ENCODE data around the gene MTFR1L. TPM values are rescaled to one million over a fixed set of nuclear protein-coding genes. Genes with fewer than 3 reads are reported as not detected.
A peak's percentile ranks its signal among the peaks of the same experiment; 100 is the strongest.

Gene MTFR1L
- total RNA-seq, 2 experiments from 2014 or later: 27.7 to 30.8 TPM

- Mint-ChIP-seq H3K36me3 (ENCODE audit: low read depth) (no peaks in the 10 kb centered on the region), H3K27me3 (no peaks in the 10 kb centered on the region), H3K9me3 (ENCODE audit: low read depth) (no peaks in the 10 kb centered on the region), H3K4me3 (no peak overlapping the region), H3K4me1 (peaks cover 35% of the 10 kb centered on the region), H3K27ac (no peak overlapping the region)
- intact Hi-C loops (cut with DNase I, micrococcal nuclease): no loop called here
- POLR2A ChIA-PET: interaction anchor here (0.7 kb wide), 1 partner anchor 64 kb away, joined by 4 read pairs; no protein-coding TSS in a partner anchor
- ATAC-seq (no peak), DNase-seq (no peak)
- CTCF ChIA-PET: interaction anchor here (0.6 to 1.3 kb wide), 2 partner anchors 10 to 18 kb away, joined by 4 to 6 read pairs; no protein-coding TSS in a partner anchor
Observed at GRCh38 chr1:25779894-25780293, 39.9 kb upstream of the MTFR1L start.

- ChIA-PET CTCF (interaction anchor here (1.3 kb wide), 1 partner anchor 18 kb away, joined by 6 read pairs; no protein-coding TSS in a partner anchor), POLR2A (interaction anchor here (0.7 kb wide), 1 partner anchor 64 kb away, joined by 4 read pairs; no protein-coding TSS in a partner anchor)
- H3K36me3 Mint-ChIP-seq (ENCODE audit: low read depth): no peaks in the 10 kb centered on the region
- no peak for DNase-seq
- intact Hi-C loops (cut with DNase I, micrococcal nuclease): no loop called here
- H3K9me3 Mint-ChIP-seq (ENCODE audit: low read depth): no peaks in the 10 kb centered on the region
- no peak overlapping the region for H3K4me3 Mint-ChIP-seq
- no peaks in the 10 kb centered on the region for H3K27me3 Mint-ChIP-seq
- no peak for ATAC-seq
- H3K27ac Mint-ChIP-seq: no peak overlapping the region
- peaks cover 29% of the 10 kb centered on the region for H3K4me1 Mint-ChIP-seq
Observed at GRCh38 chr1:25780318-25781129, 39.2 kb upstream of the MTFR1L start.

GRCh38 chr1:25781130-25781433 lies 38.7 kb upstream of the MTFR1L start:
- H3K36me3 Mint-ChIP-seq (ENCODE audit: low read depth): no peaks in the 10 kb centered on the region
- H3K27me3 Mint-ChIP-seq: no peaks in the 10 kb centered on the region
- DNase-seq (no peak), ATAC-seq (no peak)
- POLR2A ChIA-PET: no interaction called here
- H3K4me1 Mint-ChIP-seq: peaks cover 26% of the 10 kb centered on the region
- intact Hi-C loops (cut with DNase I, micrococcal nuclease): no loop called here
- CTCF ChIA-PET: interaction anchor here (1.3 kb wide), 1 partner anchor 17 kb away, joined by 6 read pairs; no protein-coding TSS in a partner anchor
- H3K9me3 Mint-ChIP-seq (ENCODE audit: low read depth): no peaks in the 10 kb centered on the region
- H3K4me3 Mint-ChIP-seq: no peak overlapping the region
- H3K27ac Mint-ChIP-seq: no peak overlapping the region

GRCh38 chr1:25782608-25783201 lies 37.0 kb upstream of the MTFR1L start:
- CTCF ChIA-PET: interaction anchor here (0.9 kb wide), 1 partner anchor 11 kb away, joined by 3 read pairs; no protein-coding TSS in a partner anchor
- intact Hi-C loops (cut with DNase I, micrococcal nuclease): no loop called here
- ATAC-seq (no peak), DNase-seq (no peak)
- Mint-ChIP-seq H3K27me3 (no peaks in the 10 kb centered on the region), H3K27ac (no peak overlapping the region), H3K4me3 (no peak overlapping the region), H3K4me1 (peaks cover 20% of the 10 kb centered on the region), H3K9me3 (ENCODE audit: low read depth) (no peaks in the 10 kb centered on the region), H3K36me3 (ENCODE audit: low read depth) (no peaks in the 10 kb centered on the region)
- POLR2A ChIA-PET: no interaction called here

- CTCF ChIA-PET: interaction anchor here (0.7 kb wide), 1 partner anchor 305 kb away, joined by 3 read pairs; no protein-coding TSS in a partner anchor
- no peak overlapping the region for H3K27ac Mint-ChIP-seq
- POLR2A ChIA-PET: interaction anchor here (0.9 kb wide), 1 partner anchor 10 kb away, joined by 3 read pairs; no protein-coding TSS in a partner anchor
- peaks cover 9% of the 10 kb centered on the region for H3K4me1 Mint-ChIP-seq
- no peak for ATAC-seq
- intact Hi-C loops (cut with DNase I, micrococcal nuclease): no loop called here
- no peak for DNase-seq
- no peaks in the 10 kb centered on the region for H3K27me3 Mint-ChIP-seq
- no peaks in the 10 kb centered on the region for H3K9me3 Mint-ChIP-seq (ENCODE audit: low read depth)
- H3K4me3 Mint-ChIP-seq: no peak overlapping the region
- peaks cover 2% of the 10 kb centered on the region for H3K36me3 Mint-ChIP-seq (ENCODE audit: low read depth)
Observed at GRCh38 chr1:25784575-25785051, 35.1 kb upstream of the MTFR1L start.

GRCh38 chr1:25785333-25786067 lies 34.3 kb upstream of the MTFR1L start:
- DNase-seq (no peak), ATAC-seq (no peak)
- CTCF ChIA-PET: interaction anchor here (0.7 kb wide), 1 partner anchor 306 kb away, joined by 3 read pairs; no protein-coding TSS in a partner anchor
- H3K4me3 Mint-ChIP-seq: no peak overlapping the region
- H3K4me1 Mint-ChIP-seq: peaks cover 7% of the 10 kb centered on the region
- intact Hi-C loops (cut with DNase I, micrococcal nuclease): no loop called here
- no peaks in the 10 kb centered on the region for H3K9me3 Mint-ChIP-seq (ENCODE audit: low read depth)
- no peaks in the 10 kb centered on the region for H3K27me3 Mint-ChIP-seq
- peaks cover 6% of the 10 kb centered on the region for H3K36me3 Mint-ChIP-seq (ENCODE audit: low read depth)
- no peak overlapping the region for H3K27ac Mint-ChIP-seq
- POLR2A ChIA-PET: interaction anchor here (0.9 kb wide), 1 partner anchor 10 kb away, joined by 3 read pairs; no protein-coding TSS in a partner anchor

GRCh38 chr1:25786887-25787759 lies 32.6 kb upstream of the MTFR1L start:
- intact Hi-C loops (cut with DNase I, micrococcal nuclease): no loop called here
- DNase-seq (no peak), ATAC-seq (peak; percentile 49)
- no peaks in the 10 kb centered on the region for H3K9me3 Mint-ChIP-seq (ENCODE audit: low read depth)
- no peaks in the 10 kb centered on the region for H3K27me3 Mint-ChIP-seq
- CTCF ChIA-PET: interaction anchor here (0.6 to 1.2 kb wide), 9 partner anchors 9 to 350 kb away, joined by 3 to 4 read pairs (median 3); no protein-coding TSS in a partner anchor
- H3K4me3 Mint-ChIP-seq: no peak overlapping the region
- POLR2A ChIA-PET: no interaction called here
- H3K27ac Mint-ChIP-seq: no peak overlapping the region
- peaks cover 7% of the 10 kb centered on the region for H3K36me3 Mint-ChIP-seq (ENCODE audit: low read depth)
- peaks cover 5% of the 10 kb centered on the region for H3K4me1 Mint-ChIP-seq

GRCh38 chr1:25787760-25788166 lies 32.0 kb upstream of the MTFR1L start:
- intact Hi-C loops (cut with DNase I, micrococcal nuclease): no loop called here
- H3K27ac Mint-ChIP-seq: peak overlapping the region; percentile 14
- H3K4me1 Mint-ChIP-seq: peaks cover 5% of the 10 kb centered on the region
- ChIA-PET POLR2A (interaction anchor here (0.7 to 1.0 kb wide), 2 partner anchors 93 to 244 kb away, joined by 3 to 4 read pairs; partner anchors contain the start of gene LDLRAP1), CTCF (interaction anchor here (0.6 to 1.2 kb wide), 9 partner anchors 8 to 351 kb away, joined by 3 to 4 read pairs (median 3); no protein-coding TSS in a partner anchor)
- H3K4me3 Mint-ChIP-seq: no peak overlapping the region
- ATAC-seq (no peak), DNase-seq (no peak)
- H3K9me3 Mint-ChIP-seq (ENCODE audit: low read depth): no peaks in the 10 kb centered on the region
- H3K36me3 Mint-ChIP-seq (ENCODE audit: low read depth): peaks cover 7% of the 10 kb centered on the region
- H3K27me3 Mint-ChIP-seq: no peaks in the 10 kb centered on the region

GRCh38 chr1:25790472-25790871 lies 29.3 kb upstream of the MTFR1L start:
- H3K9me3 Mint-ChIP-seq (ENCODE audit: low read depth): no peaks in the 10 kb centered on the region
- intact Hi-C loops (cut with DNase I, micrococcal nuclease): no loop called here
- peaks cover 9% of the 10 kb centered on the region for H3K36me3 Mint-ChIP-seq (ENCODE audit: low read depth)
- CTCF ChIA-PET: interaction anchor here (1.0 kb wide), 1 partner anchor 12 kb away, joined by 3 read pairs; no protein-coding TSS in a partner anchor
- no peak for DNase-seq
- H3K27ac Mint-ChIP-seq: no peak overlapping the region
- ATAC-seq: no peak
- H3K4me1 Mint-ChIP-seq: peaks cover 23% of the 10 kb centered on the region
- H3K4me3 Mint-ChIP-seq: no peak overlapping the region
- POLR2A ChIA-PET: no interaction called here
- no peaks in the 10 kb centered on the region for H3K27me3 Mint-ChIP-seq

GRCh38 chr1:25792115-25792514 lies 27.6 kb upstream of the MTFR1L start:
- Mint-ChIP-seq H3K4me1 (peaks cover 34% of the 10 kb centered on the region), H3K4me3 (no peak overlapping the region), H3K9me3 (ENCODE audit: low read depth) (no peaks in the 10 kb centered on the region), H3K27me3 (no peaks in the 10 kb centered on the region), H3K36me3 (ENCODE audit: low read depth) (peaks cover 9% of the 10 kb centered on the region), H3K27ac (no peak overlapping the region)
- DNase-seq (no peak), ATAC-seq (no peak)
- intact Hi-C loops (cut with DNase I, micrococcal nuclease): no loop called here
- POLR2A ChIA-PET: interaction anchor here (0.7 kb wide), 1 partner anchor 177 kb away, joined by 4 read pairs; no protein-coding TSS in a partner anchor
- CTCF ChIA-PET: no interaction called here

All from activated CD4-positive, alpha-beta T cell treated with anti-CD3 and anti-CD28 coated beads for 36 hours (primary cell).